ENCODE data around the gene GTF2A1. TPM values are rescaled to one million over a fixed set of nuclear protein-coding genes. Genes with fewer than 3 reads are reported as not detected.

Gene GTF2A1
- polyA plus RNA-seq, 1 of the 3 experiments (the other 2 are of a cell fraction), result 7.6 TPM

GRCh38 chr14:81208489-81208888, 12.3 kb downstream of the GTF2A1 start:
- H4K20me1 ChIP-seq (ENCODE audit: insufficient read depth), result peaks cover 3% of the 10 kb centered on the region; the same call in 1 of the 2 replicates
- ChIA-PET POLR2A (no interaction called here), CTCF (no interaction called here)
- H3K4me2 ChIP-seq, result no peak overlapping the region
- no peaks in the 10 kb centered on the region for H3K4me1 ChIP-seq (ENCODE audit: control insufficient read depth in 1 of 2, insufficient read depth in 2 of 2, low read depth in 1 of 2, low read length in 1 of 2)
- DNase-seq, result no peak
- no peaks in the 10 kb centered on the region for H3K9me2 ChIP-seq
- H3K4me3 ChIP-seq (ENCODE audit: low read depth in 2 of 2, low read length in 1 of 2), result no peak overlapping the region
- no peak overlapping the region for H3K27ac ChIP-seq (ENCODE audit: low read depth in 2 of 2, low read length in 1 of 2)
- H2AFZ ChIP-seq (ENCODE audit: low read depth), result no peak overlapping the region
- H3K27me3 ChIP-seq (ENCODE audit: insufficient read depth), result no peaks in the 10 kb centered on the region
- H3K9ac ChIP-seq, result no peak overlapping the region
- 96% methylated on average over 8 of the region's 8 CpGs for WGBS (ENCODE audit: low lambda C conversion rate)
- H3K79me2 ChIP-seq (ENCODE audit: insufficient read depth), result peaks cover 68% of the 10 kb centered on the region
- H3F3A ChIP-seq (replicated peaks; ENCODE audit: insufficient read depth), result peaks cover 3% of the 10 kb centered on the region
- peaks cover 46 to 74% of the 10 kb centered on the region in 2 experiments for H3K36me3 ChIP-seq (replicated peaks in 1 of 2; ENCODE audit: control insufficient read depth in 1 of 2, insufficient read depth in 2 of 2, low read length in 1 of 2)
- no peaks in the 10 kb centered on the region for H3K9me3 ChIP-seq
- TF ChIP-seq EZH2phosphoT487 (IDR thresholded peaks at IDR 0.05; ENCODE audit: borderline replicate concordance, low read depth) (no peak), GABPA (IDR thresholded peaks at IDR 0.05; ENCODE audit: low read depth) (no peak), RAD21 (IDR thresholded peaks at IDR 0.05; ENCODE audit: low read length) (no peak), PBX3 (IDR thresholded peaks at IDR 0.05) (no peak), FOSL2 (IDR thresholded peaks at IDR 0.05; ENCODE audit: borderline replicate concordance, low read depth) (no peak), FOXM1 (IDR thresholded peaks at IDR 0.05; ENCODE audit: low read depth) (no peak), TCF12 (IDR thresholded peaks at IDR 0.05) (no peak), EP300 (IDR thresholded peaks at IDR 0.05; ENCODE audit: borderline replicate concordance in 1 of 2, low read depth in 1 of 2, low read length in 1 of 2) (no peak), CHD2 (IDR thresholded peaks at IDR 0.05; ENCODE audit: low read length, partially characterized antibody) (no peak), YY1 (IDR thresholded peaks at IDR 0.05; ENCODE audit: low read depth) (no peak), NFIC (IDR thresholded peaks at IDR 0.05; ENCODE audit: borderline replicate concordance) (no peak)

GRCh38 chr14:81206115-81206514, 14.6 kb downstream of the GTF2A1 start:
- Histone ChIP-seq H3K4me3 (ENCODE audit: low read depth in 2 of 2, low read length in 1 of 2) (no peak overlapping the region), H3K4me2 (no peak overlapping the region), H3K36me3 (replicated peaks in 1 of 2; ENCODE audit: control insufficient read depth in 1 of 2, insufficient read depth in 2 of 2, low read length in 1 of 2) (peaks cover 46 to 77% of the 10 kb centered on the region in 2 experiments), H3K27me3 (ENCODE audit: insufficient read depth) (no peaks in the 10 kb centered on the region), H3K4me1 (ENCODE audit: control insufficient read depth in 1 of 2, insufficient read depth in 2 of 2, low read depth in 1 of 2, low read length in 1 of 2) (no peaks in the 10 kb centered on the region), H3K27ac (ENCODE audit: low read depth in 2 of 2, low read length in 1 of 2) (no peak overlapping the region), H3F3A (replicated peaks; ENCODE audit: insufficient read depth) (peaks cover 3% of the 10 kb centered on the region), H3K79me2 (ENCODE audit: insufficient read depth) (peaks cover 49% of the 10 kb centered on the region), H3K9me2 (no peaks in the 10 kb centered on the region), H3K9ac (no peak overlapping the region), H3K9me3 (no peaks in the 10 kb centered on the region), H2AFZ (ENCODE audit: low read depth) (no peak overlapping the region), H4K20me1 (ENCODE audit: insufficient read depth) (no peaks in the 10 kb centered on the region)
- POLR2A ChIA-PET, result no interaction called here
- no peak for DNase-seq
- CTCF ChIA-PET, result no interaction called here
- TF ChIP-seq RFX5 (IDR thresholded peaks at IDR 0.05; ENCODE audit: low read length) (no peak), EP300 (IDR thresholded peaks at IDR 0.05; ENCODE audit: borderline replicate concordance in 1 of 2, low read depth in 1 of 2, low read length in 1 of 2) (no peak)
- 71% methylated on average over 4 of the region's 4 CpGs for WGBS (ENCODE audit: low lambda C conversion rate)

- Histone ChIP-seq H3K4me1 (ENCODE audit: control insufficient read depth in 1 of 2, insufficient read depth in 2 of 2, low read depth in 1 of 2, low read length in 1 of 2) (no peaks in the 10 kb centered on the region), H3K36me3 (replicated peaks in 1 of 2; ENCODE audit: control insufficient read depth in 1 of 2, insufficient read depth in 2 of 2, low read length in 1 of 2) (peaks cover 46 to 78% of the 10 kb centered on the region in 2 experiments), H3F3A (replicated peaks; ENCODE audit: insufficient read depth) (peaks cover 3% of the 10 kb centered on the region), H3K4me3 (ENCODE audit: low read depth in 2 of 2, low read length in 1 of 2) (no peak overlapping the region), H3K27me3 (ENCODE audit: insufficient read depth) (no peaks in the 10 kb centered on the region), H3K9me3 (no peaks in the 10 kb centered on the region), H3K4me2 (no peak overlapping the region), H2AFZ (ENCODE audit: low read depth) (no peak overlapping the region), H3K9me2 (no peaks in the 10 kb centered on the region), H4K20me1 (ENCODE audit: insufficient read depth) (no peaks in the 10 kb centered on the region), H3K79me2 (ENCODE audit: insufficient read depth) (peaks cover 44% of the 10 kb centered on the region), H3K27ac (ENCODE audit: low read depth in 2 of 2, low read length in 1 of 2) (no peak overlapping the region), H3K9ac (no peak overlapping the region)
- DNase-seq, result no peak
- WGBS (ENCODE audit: low lambda C conversion rate), result 92% methylated on average over 4 of the region's 4 CpGs
- ChIA-PET POLR2A (no interaction called here), CTCF (no interaction called here)
- TF ChIP-seq TEAD4 (IDR thresholded peaks at IDR 0.05; ENCODE audit: borderline replicate concordance, insufficient read depth) (no peak), ZBTB33 (IDR thresholded peaks at IDR 0.05; ENCODE audit: borderline replicate concordance, low read depth) (no peak), EP300 (IDR thresholded peaks at IDR 0.05; ENCODE audit: borderline replicate concordance in 1 of 2, low read depth in 1 of 2, low read length in 1 of 2) (no peak), IRF3 (IDR thresholded peaks at IDR 0.05; ENCODE audit: low read depth, low read length) (no peak), RFX5 (IDR thresholded peaks at IDR 0.05; ENCODE audit: low read length) (no peak), MEF2A (IDR thresholded peaks at IDR 0.05; ENCODE audit: borderline replicate concordance, low read depth) (no peak), JUND (IDR thresholded peaks at IDR 0.05) (no peak)
Measured at GRCh38 chr14:81205639-81206038, 15.1 kb downstream of the GTF2A1 start.

All from SK-N-SH (cell line).